ENCODE measurements around the gene SLC35F3. TPM values are rescaled to one million over a fixed set of nuclear protein-coding genes. Genes with fewer than 3 reads are reported as not detected.

Gene SLC35F3
- total and polyA plus RNA-seq, 2 experiments from 2014 or later = 1.0 to 3.2 TPM

GRCh38 chr1:234326497-234327366, 422.3 kb downstream of the SLC35F3 start:
- peak; percentile 90 for DNase-seq (ENCODE audit: low spot score)
- H3K4me3 Mint-ChIP-seq = peak overlapping the region; percentile 46; the same call in 2 of the 3 replicates

GRCh38 chr1:234327577-234328164, 423.2 kb downstream of the SLC35F3 start:
- no peak overlapping the region for H3K27ac ChIP-seq (ENCODE audit: low read depth)
- no peaks in the 10 kb centered on the region for H3K9me2 ChIP-seq (ENCODE audit: insufficient read depth)
- no peaks in the 10 kb centered on the region for H3F3A ChIP-seq (replicated peaks; ENCODE audit: low read depth)
- Mint-ChIP-seq H3K9me3 (no peaks in the 10 kb centered on the region), H3K36me3 (ENCODE audit: low read depth) (no peaks in the 10 kb centered on the region), H3K4me1 (peaks cover 17% of the 10 kb centered on the region; the same call in 2 of the 3 replicates), H3K27ac (no peak overlapping the region), H3K27me3 (ENCODE audit: insufficient read depth, low read depth, poor library complexity) (peaks cover 4% of the 10 kb centered on the region), H3K4me3 (no peak overlapping the region)
- H3K27me3 ChIP-seq (ENCODE audit: insufficient read depth) = peaks cover 4% of the 10 kb centered on the region; the same call in 1 of the 2 replicates
- H2AFZ ChIP-seq = no peak overlapping the region
- no peaks in the 10 kb centered on the region for H4K20me1 ChIP-seq (replicated peaks; ENCODE audit: insufficient read depth)
- no peaks in the 10 kb centered on the region for H3K4me1 ChIP-seq (ENCODE audit: insufficient read depth)
- no peaks in the 10 kb centered on the region for H3K79me2 ChIP-seq (replicated peaks; ENCODE audit: insufficient read depth)
- no peak for ATAC-seq
- no peaks in the 10 kb centered on the region for H3K36me3 ChIP-seq (ENCODE audit: insufficient read depth)
- no peak overlapping the region for H3K4me3 ChIP-seq
- no peak for DNase-seq (ENCODE audit: low spot score)
- H3K4me2 ChIP-seq = no peak overlapping the region
- TF ChIP-seq ZNF114 (CRISPR knock-in tag; IDR thresholded peaks at IDR 0.05) (no peak), ZNF462 (CRISPR knock-in tag; IDR thresholded peaks at IDR 0.05) (no peak), NANOG (IDR thresholded peaks at IDR 0.05; ENCODE audit: borderline replicate concordance) (no peak)

More at GRCh38 chr1:234326497-234327366, 422.3 kb downstream of the SLC35F3 start:
- peak overlapping the region; percentile 58; the same call in 1 of the 2 replicates for H3K4me2 ChIP-seq
- Mint-ChIP-seq H3K27me3 (ENCODE audit: insufficient read depth, low read depth, poor library complexity) (peaks cover 4% of the 10 kb centered on the region), H3K9me3 (no peaks in the 10 kb centered on the region), H3K4me1 (peaks cover 10% of the 10 kb centered on the region; the same call in 2 of the 3 replicates), H3K27ac (no peak overlapping the region), H3K36me3 (ENCODE audit: low read depth) (no peaks in the 10 kb centered on the region)
- H3K79me2 ChIP-seq (replicated peaks; ENCODE audit: insufficient read depth) = no peaks in the 10 kb centered on the region
- TF ChIP-seq CTCF (conservative IDR thresholded peaks at IDR 0.05; ENCODE audit: low read depth in 2 of 2) = peak; percentile 81 to 91
- no peak for TF ChIP-seq ETS1 (IDR thresholded peaks at IDR 0.05)
- no peaks in the 10 kb centered on the region for H3K36me3 ChIP-seq (ENCODE audit: insufficient read depth)
- H4K20me1 ChIP-seq (replicated peaks; ENCODE audit: insufficient read depth) = no peaks in the 10 kb centered on the region
- H3K27me3 ChIP-seq (ENCODE audit: insufficient read depth) = peaks cover 4% of the 10 kb centered on the region; the same call in 1 of the 2 replicates
- H3F3A ChIP-seq (replicated peaks; ENCODE audit: low read depth) = no peaks in the 10 kb centered on the region
- H3K9me2 ChIP-seq (ENCODE audit: insufficient read depth) = no peaks in the 10 kb centered on the region
- peak; percentile 82 for ATAC-seq
- peak overlapping the region; percentile 49; the same call in 1 of the 2 replicates for H2AFZ ChIP-seq
- peak overlapping the region; percentile 35 for H3K4me3 ChIP-seq
- no peak overlapping the region for H3K27ac ChIP-seq (ENCODE audit: low read depth)
- H3K4me1 ChIP-seq (ENCODE audit: insufficient read depth) = no peaks in the 10 kb centered on the region
